Bronchial epithelial cell (primary cell): ENCODE results near the gene GPR158. TPM values are rescaled to one million over a fixed set of nuclear protein-coding genes. Genes with fewer than 3 reads are reported as not detected.

Source experiments
- DNase-seq: peaks from one replicate; pipeline ENCODE4 v3.0.0-alpha.2; 2010; ENCODE audit warnings: low read depth
- FAIRE-seq: peaks from 2 replicates; lab custom pipeline; 2011; peaks lifted over from hg19 to GRCh38; lab: Jason Lieb, UNC
- H3K27me3 ChIP-seq: 2 replicates; pipeline ENCODE4 v1.5.1; 2011; ENCODE audit warnings: low read length; ENCODE audit not compliant: control insufficient read depth, insufficient read depth
- H3K36me3 ChIP-seq: 2 replicates; pipeline ENCODE4 v1.5.1; 2011; ENCODE audit warnings: low read length; ENCODE audit not compliant: control insufficient read depth, insufficient read depth
- H3K4me3 ChIP-seq: 2 replicates; pipeline ENCODE4 v1.5.1; 2011; ENCODE audit warnings: mild to moderate bottlenecking, low read depth, low read length, control low read depth
- CTCF ChIP-seq: IDR thresholded peaks from 2 replicates; pipeline ENCODE4 v1.5.1; 2011; ENCODE audit warnings: mild to moderate bottlenecking, moderate library complexity, low read length, control low read depth, inconsistent platforms; ENCODE audit not compliant: insufficient read depth, severe bottlenecking
- total RNA-seq: library from RNA; depleted of rRNA; stranded (reverse); fragments of >200 nt; gene quantifications from 2 replicates; pipeline ENCODE4 v1.2.1, GENCODE V29; 2014

The GPR158 gene
- total RNA-seq, 1 donor from 2014 or later: under 0.01 TPM

GRCh38 chr10:25633542-25633941 is 458.7 kb downstream of the GPR158 start:
- H3K4me3 ChIP-seq: no peak overlapping the region
- no peaks in the 10 kb centered on the region for H3K27me3 ChIP-seq
- no peaks in the 10 kb centered on the region for H3K36me3 ChIP-seq
- FAIRE-seq (no peak), DNase-seq (no peak)
- TF ChIP-seq CTCF: no peak

GRCh38 chr10:25639646-25640045 is 464.8 kb downstream of the GPR158 start:
- Histone ChIP-seq H3K4me3 (no peak overlapping the region), H3K36me3 (no peaks in the 10 kb centered on the region), H3K27me3 (no peaks in the 10 kb centered on the region)
- FAIRE-seq (no peak), DNase-seq (no peak)
- TF ChIP-seq CTCF: no peak

- no peak for FAIRE-seq
- Histone ChIP-seq H3K36me3 (no peaks in the 10 kb centered on the region), H3K4me3 (no peak overlapping the region), H3K27me3 (no peaks in the 10 kb centered on the region)
- no peak for TF ChIP-seq CTCF
- DNase-seq: no peak
These were observed 466.8 kb downstream of the GPR158 start for GRCh38 chr10:25641595-25641994.

- Histone ChIP-seq H3K4me3 (no peak overlapping the region), H3K36me3 (no peaks in the 10 kb centered on the region), H3K27me3 (no peaks in the 10 kb centered on the region)
- FAIRE-seq (no peak), DNase-seq (no peak)
- TF ChIP-seq CTCF: no peak
These were observed 467.9 kb downstream of the GPR158 start for GRCh38 chr10:25642721-25643120.

- no peaks in the 10 kb centered on the region for H3K27me3 ChIP-seq
- no peak for TF ChIP-seq CTCF
- H3K36me3 ChIP-seq: no peaks in the 10 kb centered on the region
- DNase-seq (no peak), FAIRE-seq (no peak)
- H3K4me3 ChIP-seq: no peak overlapping the region
These were observed 471.6 kb downstream of the GPR158 start for GRCh38 chr10:25646371-25646770.

GRCh38 chr10:25651534-25651933 is 476.7 kb downstream of the GPR158 start:
- H3K36me3 ChIP-seq: no peaks in the 10 kb centered on the region
- H3K4me3 ChIP-seq: no peak overlapping the region
- DNase-seq: no peak
- no peaks in the 10 kb centered on the region for H3K27me3 ChIP-seq
- no peak for TF ChIP-seq CTCF
- FAIRE-seq: no peak
